ENCODE results near the gene SOS1.

The SOS1 gene

DNA sequence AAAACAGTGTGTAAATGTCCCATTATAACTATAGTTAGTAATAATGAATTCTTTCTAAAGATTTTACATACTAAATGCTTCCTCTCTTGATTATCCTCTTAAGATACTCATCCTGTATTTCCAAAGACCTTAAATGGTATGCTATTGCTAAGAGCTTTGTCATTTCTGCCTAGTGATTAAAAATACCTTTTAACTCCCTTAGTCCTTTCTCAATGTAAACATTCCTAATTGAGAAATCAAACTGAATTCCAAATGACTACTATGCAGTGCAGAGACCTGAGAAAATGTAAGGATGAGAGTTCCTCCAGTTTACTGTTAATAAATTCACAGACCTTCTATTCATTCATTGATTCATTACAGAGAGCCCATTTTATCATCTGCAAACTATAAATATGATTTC, 86.9 kb downstream of the SOS1 start:
- Histone ChIP-seq H3K27me3 (ENCODE audit: insufficient read depth, low read depth, severe bottlenecking) (no peaks in the 10 kb centered on the region), H3K4me3 (ENCODE audit: low read depth, low read length) (no peak overlapping the region), H3K36me3 (no peaks in the 10 kb centered on the region), H3K27ac (no peak overlapping the region), H3K9me3 (ENCODE audit: severe bottlenecking) (no peaks in the 10 kb centered on the region)
- no peak for DNase-seq
- TF ChIP-seq CTCF (IDR thresholded peaks at IDR 0.05; ENCODE audit: low read depth, low read length): no peak

GRCh38 chr2:39027421-39027820, 93.4 kb downstream of the SOS1 start:
- no peak for DNase-seq

GRCh38 chr2:39024833-39025232, 96.0 kb downstream of the SOS1 start:
- Histone ChIP-seq H3K36me3 (no peaks in the 10 kb centered on the region), H3K9me3 (ENCODE audit: severe bottlenecking) (no peaks in the 10 kb centered on the region), H3K27ac (no peak overlapping the region), H3K4me3 (ENCODE audit: low read depth, low read length) (no peak overlapping the region), H3K27me3 (ENCODE audit: insufficient read depth, low read depth, severe bottlenecking) (no peaks in the 10 kb centered on the region)
- DNase-seq: no peak
- TF ChIP-seq CTCF (IDR thresholded peaks at IDR 0.05; ENCODE audit: low read depth, low read length): no peak

More at GRCh38 chr2:39027421-39027820, 93.4 kb downstream of the SOS1 start:
- H3K9me3 ChIP-seq (ENCODE audit: severe bottlenecking): no peaks in the 10 kb centered on the region
- H3K4me3 ChIP-seq (ENCODE audit: low read depth, low read length): no peak overlapping the region
- H3K27me3 ChIP-seq (ENCODE audit: insufficient read depth, low read depth, severe bottlenecking): no peaks in the 10 kb centered on the region
- TF ChIP-seq CTCF (IDR thresholded peaks at IDR 0.05; ENCODE audit: low read depth, low read length): no peak
- H3K36me3 ChIP-seq: no peaks in the 10 kb centered on the region
- no peak overlapping the region for H3K27ac ChIP-seq

DNA sequence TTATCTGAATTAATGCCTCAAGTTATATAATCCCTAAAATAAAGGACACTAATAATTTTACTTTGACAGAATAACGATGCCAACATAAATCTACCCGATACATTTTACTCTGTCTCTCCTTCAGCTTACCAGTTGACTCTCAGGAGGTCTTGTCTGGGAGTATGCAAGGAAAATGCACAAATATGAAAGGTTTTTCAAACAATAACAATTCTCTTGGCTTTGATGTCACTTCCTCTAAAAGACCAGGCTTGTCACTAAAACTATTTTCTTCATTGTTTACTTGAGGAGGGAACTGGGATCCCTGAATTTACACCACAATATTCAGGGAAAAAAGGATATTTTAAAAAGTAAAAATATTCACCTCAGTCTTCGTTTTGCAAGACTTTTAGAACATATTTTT, 97.2 kb downstream of the SOS1 start:
- H3K36me3 ChIP-seq: no peaks in the 10 kb centered on the region
- no peak overlapping the region for H3K4me3 ChIP-seq (ENCODE audit: low read depth, low read length)
- H3K27me3 ChIP-seq (ENCODE audit: insufficient read depth, low read depth, severe bottlenecking): no peaks in the 10 kb centered on the region
- H3K27ac ChIP-seq: no peak overlapping the region
- DNase-seq: no peak
- no peak for TF ChIP-seq CTCF (IDR thresholded peaks at IDR 0.05; ENCODE audit: low read depth, low read length)
- no peaks in the 10 kb centered on the region for H3K9me3 ChIP-seq (ENCODE audit: severe bottlenecking)

- no peaks in the 10 kb centered on the region for H3K27me3 ChIP-seq (ENCODE audit: insufficient read depth, low read depth, severe bottlenecking)
- H3K27ac ChIP-seq: no peak overlapping the region
- H3K4me3 ChIP-seq (ENCODE audit: low read depth, low read length): no peak overlapping the region
- DNase-seq: no peak
- TF ChIP-seq CTCF (IDR thresholded peaks at IDR 0.05; ENCODE audit: low read depth, low read length): no peak
- no peaks in the 10 kb centered on the region for H3K9me3 ChIP-seq (ENCODE audit: severe bottlenecking)
- no peaks in the 10 kb centered on the region for H3K36me3 ChIP-seq
Observed at GRCh38 chr2:39022642-39023235, 98.1 kb downstream of the SOS1 start.

- no peak for DNase-seq
- H3K9me3 ChIP-seq (ENCODE audit: severe bottlenecking): no peaks in the 10 kb centered on the region
- H3K27ac ChIP-seq: no peak overlapping the region
- TF ChIP-seq CTCF (IDR thresholded peaks at IDR 0.05; ENCODE audit: low read depth, low read length): no peak
- H3K36me3 ChIP-seq: no peaks in the 10 kb centered on the region
- H3K27me3 ChIP-seq (ENCODE audit: insufficient read depth, low read depth, severe bottlenecking): no peaks in the 10 kb centered on the region
- no peak overlapping the region for H3K4me3 ChIP-seq (ENCODE audit: low read depth, low read length)
Observed at GRCh38 chr2:39020383-39020782, 100.5 kb downstream of the SOS1 start.
